ENCODE results near the gene ARRB2.

ARRB2 gene

DNA sequence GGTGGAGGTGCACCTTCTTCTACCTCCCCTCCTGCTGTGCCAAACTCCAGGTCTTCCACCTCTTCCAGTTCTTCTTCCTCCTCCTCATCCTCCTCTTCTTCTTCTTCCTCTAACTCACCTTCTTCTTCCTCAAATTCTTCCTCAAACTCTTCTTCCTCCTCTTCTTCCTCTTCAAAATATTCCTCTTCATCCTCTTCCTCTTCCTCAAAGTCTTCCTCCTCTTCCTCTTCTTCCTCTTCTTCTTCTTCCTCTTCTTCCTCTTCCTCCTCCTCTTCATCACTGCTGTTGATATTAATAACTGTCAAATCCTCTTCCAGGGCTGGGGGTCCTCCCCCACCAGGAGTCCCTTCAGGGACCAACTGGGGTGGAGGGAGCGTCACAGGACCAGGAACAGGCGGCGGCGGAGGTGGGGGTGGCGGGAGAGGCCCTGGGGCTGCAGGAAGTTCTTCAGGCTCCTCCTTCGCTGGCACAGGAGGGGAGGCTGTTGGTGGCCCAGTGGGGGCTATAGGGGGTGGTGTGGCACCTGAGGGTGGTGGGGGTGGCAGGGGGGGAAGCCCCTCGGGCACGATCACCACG lies 38.3 kb upstream of the ARRB2 start:
- POLR2A ChIA-PET = no interaction called here
- CTCF ChIA-PET = no interaction called here
- TF ChIP-seq L3MBTL2 (conservative IDR thresholded peaks at IDR 0.05) = no peak
- TF ChIP-seq ZNF384 (IDR thresholded peaks at IDR 0.05) = no peak
- TF ChIP-seq CTBP1 (IDR thresholded peaks at IDR 0.05; ENCODE audit: borderline replicate concordance) = no peak
- TF ChIP-seq, protein P1, sequence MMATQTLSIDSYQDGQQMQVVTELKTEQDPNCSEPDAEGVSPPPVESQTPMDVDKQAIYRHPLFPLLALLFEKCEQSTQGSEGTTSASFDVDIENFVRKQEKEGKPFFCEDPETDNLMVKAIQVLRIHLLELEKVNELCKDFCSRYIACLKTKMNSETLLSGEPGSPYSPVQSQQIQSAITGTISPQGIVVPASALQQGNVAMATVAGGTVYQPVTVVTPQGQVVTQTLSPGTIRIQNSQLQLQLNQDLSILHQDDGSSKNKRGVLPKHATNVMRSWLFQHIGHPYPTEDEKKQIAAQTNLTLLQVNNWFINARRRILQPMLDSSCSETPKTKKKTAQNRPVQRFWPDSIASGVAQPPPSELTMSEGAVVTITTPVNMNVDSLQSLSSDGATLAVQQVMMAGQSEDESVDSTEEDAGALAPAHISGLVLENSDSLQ (IDR thresholded peaks at IDR 0.05) = no peak
- DNase-seq (ENCODE audit: extremely low spot score) = no peak

DNA sequence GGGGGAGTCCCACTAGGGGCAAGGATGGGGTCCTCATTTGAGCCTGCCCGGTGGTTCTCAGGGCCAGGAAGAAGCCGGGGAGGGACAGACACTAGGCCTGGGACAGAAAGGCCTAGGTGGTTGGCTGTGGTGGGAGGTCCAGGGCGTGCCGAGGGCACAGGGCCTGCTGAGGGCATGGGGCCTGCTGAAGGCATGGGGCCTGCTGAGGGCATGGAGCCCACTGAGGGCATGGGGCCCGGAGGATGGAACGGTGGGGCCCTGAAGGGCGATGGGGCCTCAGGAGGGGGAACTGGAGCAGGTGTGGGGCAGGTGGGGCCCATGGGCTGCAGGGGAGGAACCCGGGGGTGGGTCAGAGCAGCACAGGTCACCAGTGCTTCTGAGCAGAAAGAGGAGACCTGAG lies 37.7 kb upstream of the ARRB2 start:
- ChIA-PET CTCF (no interaction called here), POLR2A (no interaction called here)
- no peak for DNase-seq (ENCODE audit: extremely low spot score)
- TF ChIP-seq TARDBP (IDR thresholded peaks at IDR 0.05) (no peak), HDGF (IDR thresholded peaks at IDR 0.05; ENCODE audit: borderline replicate concordance) (no peak), ELF4 (IDR thresholded peaks at IDR 0.05) (no peak)

DNA sequence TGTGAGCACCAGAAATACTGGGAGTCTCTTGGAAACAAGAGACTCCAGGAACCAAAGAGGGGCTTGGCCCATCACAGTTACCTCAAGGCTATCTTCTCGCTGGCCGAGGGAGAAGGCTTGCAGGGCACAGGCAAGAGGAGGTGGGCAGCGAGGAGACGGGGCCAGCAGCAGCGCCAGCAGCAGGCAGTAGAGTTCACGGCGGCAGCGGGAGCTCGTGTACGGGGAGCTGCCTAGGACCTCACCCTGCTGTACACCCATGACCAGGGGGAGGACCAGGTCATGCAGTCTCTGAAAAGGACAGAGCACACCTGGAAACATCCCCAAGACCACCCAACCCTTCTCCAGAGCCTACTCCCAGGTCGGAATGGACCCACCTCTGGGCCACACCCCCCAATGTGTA lies 37.3 kb upstream of the ARRB2 start:
- no peak for DNase-seq (ENCODE audit: extremely low spot score)
- CTCF ChIA-PET = no interaction called here
- TF ChIP-seq FOXM1 (IDR thresholded peaks at IDR 0.05; ENCODE audit: borderline replicate concordance) (no peak), ZNF384 (IDR thresholded peaks at IDR 0.05) (no peak), HDGF (IDR thresholded peaks at IDR 0.05; ENCODE audit: borderline replicate concordance) (no peak), TARDBP (IDR thresholded peaks at IDR 0.05) (no peak), BHLHE40 (IDR thresholded peaks at IDR 0.05; ENCODE audit: borderline replicate concordance) (no peak), ARNT (IDR thresholded peaks at IDR 0.05) (no peak), FOXA1 (IDR thresholded peaks at IDR 0.05) (no peak), LEF1 (IDR thresholded peaks at IDR 0.05; ENCODE audit: borderline replicate concordance) (no peak), FOXK2 (IDR thresholded peaks at IDR 0.05) (no peak), L3MBTL2 (conservative IDR thresholded peaks at IDR 0.05) (no peak), SP1 (IDR thresholded peaks at IDR 0.05) (no peak), NFRKB (IDR thresholded peaks at IDR 0.05) (no peak), CTBP1 (IDR thresholded peaks at IDR 0.05; ENCODE audit: borderline replicate concordance) (no peak)
- TF ChIP-seq, protein P1 (IDR thresholded peaks at IDR 0.05) = no peak
- POLR2A ChIA-PET = no interaction called here

DNA sequence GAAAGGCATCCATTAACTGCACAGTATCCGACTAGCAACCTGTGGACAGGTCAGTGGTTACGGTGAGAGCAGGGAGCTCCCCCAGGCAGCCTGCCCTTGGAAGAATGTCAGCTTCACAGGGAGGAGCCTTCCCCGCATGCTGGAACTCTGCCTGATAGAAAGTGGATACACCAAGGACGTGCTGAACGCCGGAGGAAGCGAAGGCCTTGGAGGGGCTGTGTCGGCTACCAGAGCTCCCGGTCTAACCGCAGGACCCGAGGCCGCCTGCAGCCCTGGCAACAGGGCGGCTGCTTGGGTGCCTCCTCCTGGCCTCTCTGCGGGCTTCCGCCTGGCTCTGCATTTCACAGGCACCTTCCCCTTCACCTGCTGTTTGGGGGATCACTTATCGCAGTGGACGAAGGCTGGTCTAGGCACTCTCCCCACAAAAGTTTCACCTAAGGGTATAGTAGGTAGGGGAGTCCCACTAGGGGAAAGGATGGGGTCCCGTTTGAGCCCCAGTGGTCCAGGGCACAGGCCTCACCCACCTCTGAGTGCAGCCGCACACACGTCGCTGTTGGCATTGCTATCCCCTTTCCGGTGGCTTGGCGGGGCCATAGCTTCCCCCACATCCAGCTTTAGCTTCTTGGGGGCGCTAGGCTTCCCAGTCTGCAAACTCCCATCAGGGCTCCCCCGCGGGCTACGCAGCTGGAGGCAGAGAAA lies 36.3 kb upstream of the ARRB2 start:
- CTCF ChIA-PET = no interaction called here
- TF ChIP-seq BHLHE40 (IDR thresholded peaks at IDR 0.05; ENCODE audit: borderline replicate concordance) = no peak
- no peak for TF ChIP-seq FOXM1 (IDR thresholded peaks at IDR 0.05; ENCODE audit: borderline replicate concordance)
- TF ChIP-seq ELF4 (IDR thresholded peaks at IDR 0.05) = no peak
- no peak for TF ChIP-seq SP1 (IDR thresholded peaks at IDR 0.05)
- TF ChIP-seq NFRKB (IDR thresholded peaks at IDR 0.05) = no peak
- TF ChIP-seq L3MBTL2 (conservative IDR thresholded peaks at IDR 0.05) = no peak
- TF ChIP-seq FOXA1 (IDR thresholded peaks at IDR 0.05) = no peak
- TF ChIP-seq HDGF (IDR thresholded peaks at IDR 0.05; ENCODE audit: borderline replicate concordance) = no peak
- TF ChIP-seq FOXK2 (IDR thresholded peaks at IDR 0.05) = no peak
- TF ChIP-seq ARNT (IDR thresholded peaks at IDR 0.05) = no peak
- no peak for TF ChIP-seq ZNF384 (IDR thresholded peaks at IDR 0.05)
- TF ChIP-seq SUZ12 (IDR thresholded peaks at IDR 0.05) = no peak
- no peak for TF ChIP-seq TARDBP (IDR thresholded peaks at IDR 0.05)
- TF ChIP-seq LEF1 (IDR thresholded peaks at IDR 0.05; ENCODE audit: borderline replicate concordance) = no peak
- TF ChIP-seq CTBP1 (IDR thresholded peaks at IDR 0.05; ENCODE audit: borderline replicate concordance) = no peak
- DNase-seq (ENCODE audit: extremely low spot score) = no peak
- POLR2A ChIA-PET = no interaction called here

DNA sequence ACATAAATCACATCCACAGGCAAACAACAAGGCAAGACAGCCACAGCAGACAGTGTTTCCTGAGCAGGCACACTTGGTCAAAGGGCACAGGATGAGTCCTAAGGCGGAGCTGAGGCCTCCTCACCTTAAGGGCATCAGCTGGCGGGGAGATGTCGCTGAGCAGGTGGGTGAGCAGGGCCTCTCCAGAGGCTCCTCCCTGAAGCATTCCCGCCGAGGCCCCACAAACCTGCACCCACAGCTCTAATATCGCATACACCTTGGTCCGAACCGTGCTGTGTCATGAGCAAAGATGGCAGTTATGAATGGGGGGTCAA lies 35.8 kb upstream of the ARRB2 start:
- ChIA-PET POLR2A (no interaction called here), CTCF (no interaction called here)
- DNase-seq (ENCODE audit: extremely low spot score) = no peak
- TF ChIP-seq FOXA1 (IDR thresholded peaks at IDR 0.05) = no peak
- no peak for TF ChIP-seq FOXK2 (IDR thresholded peaks at IDR 0.05)
- TF ChIP-seq ELF4 (IDR thresholded peaks at IDR 0.05) = no peak
- no peak for TF ChIP-seq ARNT (IDR thresholded peaks at IDR 0.05)
- no peak for TF ChIP-seq CTBP1 (IDR thresholded peaks at IDR 0.05; ENCODE audit: borderline replicate concordance)
- TF ChIP-seq ZNF384 (IDR thresholded peaks at IDR 0.05) = no peak
- no peak for TF ChIP-seq LEF1 (IDR thresholded peaks at IDR 0.05; ENCODE audit: borderline replicate concordance)
- no peak for TF ChIP-seq SP1 (IDR thresholded peaks at IDR 0.05)
- TF ChIP-seq L3MBTL2 (conservative IDR thresholded peaks at IDR 0.05) = no peak
- no peak for TF ChIP-seq TARDBP (IDR thresholded peaks at IDR 0.05)
- TF ChIP-seq HDGF (IDR thresholded peaks at IDR 0.05; ENCODE audit: borderline replicate concordance) = no peak
- TF ChIP-seq FOXM1 (IDR thresholded peaks at IDR 0.05; ENCODE audit: borderline replicate concordance) = no peak
- TF ChIP-seq, protein P1 (IDR thresholded peaks at IDR 0.05) = no peak
- no peak for TF ChIP-seq BHLHE40 (IDR thresholded peaks at IDR 0.05; ENCODE audit: borderline replicate concordance)

DNA sequence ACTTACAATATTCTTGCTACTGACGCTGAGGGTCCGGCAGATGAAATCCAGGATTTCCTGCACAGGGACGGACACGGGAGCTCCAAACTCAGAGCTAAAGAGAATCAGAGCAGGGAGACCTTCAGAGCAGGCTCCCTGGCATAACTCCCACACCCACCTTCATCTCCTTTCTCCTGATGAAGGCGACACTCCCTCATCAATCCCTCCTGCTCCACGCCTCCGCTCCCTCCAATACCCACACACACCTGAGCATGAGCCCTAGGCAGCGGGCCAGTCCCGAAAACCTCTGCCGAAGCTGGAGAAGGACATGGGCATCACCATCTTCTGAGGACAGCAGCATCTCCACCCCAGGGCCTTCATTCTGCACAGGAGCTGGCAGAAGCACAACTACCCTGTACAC lies 34.6 kb upstream of the ARRB2 start:
- ChIA-PET CTCF (interaction anchor here (0.7 kb wide), 1 partner anchor 207 kb away, joined by 3 read pairs; no protein-coding TSS in a partner anchor), POLR2A (no interaction called here)
- DNase-seq (ENCODE audit: extremely low spot score) = no peak
- no peak for TF ChIP-seq FOXA1 (IDR thresholded peaks at IDR 0.05)
- TF ChIP-seq L3MBTL2 (conservative IDR thresholded peaks at IDR 0.05) = no peak
- no peak for TF ChIP-seq ELF4 (IDR thresholded peaks at IDR 0.05)
- TF ChIP-seq SP1 (IDR thresholded peaks at IDR 0.05) = no peak
- TF ChIP-seq, protein P1 (IDR thresholded peaks at IDR 0.05) = no peak
- no peak for TF ChIP-seq LEF1 (IDR thresholded peaks at IDR 0.05; ENCODE audit: borderline replicate concordance)
- TF ChIP-seq TARDBP (IDR thresholded peaks at IDR 0.05) = no peak
- TF ChIP-seq HDGF (IDR thresholded peaks at IDR 0.05; ENCODE audit: borderline replicate concordance) = no peak
- no peak for TF ChIP-seq ZNF384 (IDR thresholded peaks at IDR 0.05)
- no peak for TF ChIP-seq ARNT (IDR thresholded peaks at IDR 0.05)
- TF ChIP-seq CTBP1 (IDR thresholded peaks at IDR 0.05; ENCODE audit: borderline replicate concordance) = no peak
- TF ChIP-seq FOXM1 (IDR thresholded peaks at IDR 0.05; ENCODE audit: borderline replicate concordance) = no peak
- no peak for TF ChIP-seq SUZ12 (IDR thresholded peaks at IDR 0.05)
- TF ChIP-seq NFRKB (IDR thresholded peaks at IDR 0.05) = no peak
- TF ChIP-seq BHLHE40 (IDR thresholded peaks at IDR 0.05; ENCODE audit: borderline replicate concordance) = no peak
- TF ChIP-seq FOXK2 (IDR thresholded peaks at IDR 0.05) = no peak

Data from HEK293T (cell line).